Activated T-cell treated with anti-CD3 and anti-CD28 coated beads, Interleukin-2, amount 50 U/mL, for 48 hours (primary cell): ENCODE results near the gene SEZ6L2.
"Not testable (repeated sequence)": the region's sequence is repeated elsewhere in the genome, so short reads cannot be mapped to it uniquely, and the experiment has no call there.

Source experiments
- DNase-seq, 2 experiments: peaks; one replicate each; pipeline ENCODE4 v3.0.0-alpha.2; 2020

The SEZ6L2 gene

GRCh38 chr16:29899516-29900101 is at the start of gene SEZ6L2:
Gene SEZ6L2 (minus strand): TSS chr16:29899550. CDS start chr16:29899019, 531 bp downstream.
- DNase-seq: no peak

- DNase-seq: no peak
These were observed 48.5 kb upstream of the SEZ6L2 start for GRCh38 chr16:29947897-29948296.

GRCh38 chr16:29943846-29944799 is 44.8 kb upstream of the SEZ6L2 start:
- no peak for DNase-seq

- no peak for DNase-seq
These were observed 41.3 kb upstream of the SEZ6L2 start for GRCh38 chr16:29940656-29941055.

GRCh38 chr16:29931750-29932149 is 32.4 kb upstream of the SEZ6L2 start:
- DNase-seq: not testable (repeated sequence)

GRCh38 chr16:29927070-29927905 is 27.9 kb upstream of the SEZ6L2 start:
- DNase-seq: no peak

- no peak for DNase-seq
These were observed 27.3 kb upstream of the SEZ6L2 start for GRCh38 chr16:29926711-29927052.

GRCh38 chr16:29925781-29926710 is 26.7 kb upstream of the SEZ6L2 start, which contains the start of gene KCTD13:
Gene KCTD13 (minus strand): TSS chr16:29926226. CDS start chr16:29926033, 193 bp downstream.
- peak; percentile 98 for DNase-seq

- peak; percentile 30 to 45 for DNase-seq
These were observed 25.9 kb upstream of the SEZ6L2 start for GRCh38 chr16:29925105-29925756.

GRCh38 chr16:29922986-29923501 is 23.7 kb upstream of the SEZ6L2 start:
- no peak for DNase-seq

- DNase-seq: no peak
These were observed 23.0 kb upstream of the SEZ6L2 start for GRCh38 chr16:29922326-29922725.

GRCh38 chr16:29921034-29921385 is 21.7 kb upstream of the SEZ6L2 start:
- DNase-seq: no peak

- no peak for DNase-seq
These were observed 21.1 kb upstream of the SEZ6L2 start for GRCh38 chr16:29920288-29921033.

GRCh38 chr16:29916979-29917378 is 17.6 kb upstream of the SEZ6L2 start:
- DNase-seq: no peak

- no peak for DNase-seq
These were observed 16.4 kb upstream of the SEZ6L2 start for GRCh38 chr16:29915590-29916247.

- no peak for DNase-seq
These were observed 14.2 kb upstream of the SEZ6L2 start for GRCh38 chr16:29913514-29913913.

GRCh38 chr16:29912087-29912486 is 12.7 kb upstream of the SEZ6L2 start:
- no peak for DNase-seq

GRCh38 chr16:29911676-29912010 is 12.3 kb upstream of the SEZ6L2 start:
- DNase-seq: no peak

GRCh38 chr16:29910819-29911675 is 11.7 kb upstream of the SEZ6L2 start:
- DNase-seq: no peak
